Naive thymus-derived CD4-positive, alpha-beta T cell (primary cell): Measurements from ENCODE around the gene KCNH8. TPM values are rescaled to one million over a fixed set of nuclear protein-coding genes. Genes with fewer than 3 reads are reported as not detected.

Experiments used
- ATAC-seq: fragments of 150-1000 bp; cut with Tn5 transposase; 2 replicates; pipeline ENCODE4 v1.10.0; 2021; ENCODE audit warnings: mild to moderate bottlenecking, moderate library complexity
- CTCF ChIA-PET: fragments of 350-600 bp; sonication (Branson Sonifier 250); formaldehyde crosslinking; loops from one replicate; lab custom pipeline; 2021; ENCODE audit warnings: antibody characterized with exemption; lab: Charles Lee
- POLR2A ChIA-PET: fragments of 350-600 bp; sonication (Branson Sonifier 250); formaldehyde crosslinking; loops from one replicate; lab custom pipeline; 2021; ENCODE audit warnings: antibody characterized with exemption, inconsistent platforms; lab: Charles Lee
- DNase-seq, 9 donors: peaks; one replicate each; pipeline versions ENCODE4 v3.0.0 to v3.0.0-alpha.2; 2020 to 2022; ENCODE audit warnings: mixed read lengths in 1 of 9
- H3K27ac ChIP-seq: one replicate; pipeline ENCODE4 v1.7.0; 2013; ENCODE audit warnings: mild to moderate bottlenecking, low read depth, low read length, moderate library complexity
- H3K27me3 ChIP-seq, 2 donors: one replicate each; pipeline ENCODE4 v1.7.0; 2013; ENCODE audit warnings: low read length in 2 of 2, mild to moderate bottlenecking in 2 of 2, moderate library complexity in 2 of 2; ENCODE audit not compliant: control insufficient read depth in 2 of 2, insufficient read depth in 2 of 2
- H3K36me3 ChIP-seq, 3 experiments: 1 replicate in 2 of 3; 2 replicates in 1 of 3; pipeline ENCODE4 v1.7.0; 2013; ENCODE audit warnings: low read length in 3 of 3, mild to moderate bottlenecking in 3 of 3, moderate library complexity in 1 of 3; ENCODE audit not compliant: insufficient read depth in 3 of 3, control insufficient read depth in 2 of 3
- H3K4me1 ChIP-seq, 2 donors: one replicate each; pipeline ENCODE4 v1.7.0; 2013; ENCODE audit warnings: low read length in 2 of 2, mild to moderate bottlenecking in 2 of 2, moderate library complexity in 1 of 2; ENCODE audit not compliant: control insufficient read depth in 2 of 2, insufficient read depth in 2 of 2
- H3K4me3 ChIP-seq: 2 replicates; pipeline ENCODE4 v1.7.0; 2013; ENCODE audit warnings: mild to moderate bottlenecking, low read length
- H3K9me3 ChIP-seq, 3 experiments: 1 replicate in 2 of 3; 2 replicates in 1 of 3; pipeline ENCODE4 v1.7.0; 2013; ENCODE audit warnings: low read length in 3 of 3; ENCODE audit not compliant: control insufficient read depth in 2 of 3
- H3K27ac Mint-ChIP-seq, 9 donors: one replicate each; pipeline ENCODE4 v1.8.0; 2020 to 2022; ENCODE audit warnings: mixed read lengths in 9 of 9, mild to moderate bottlenecking in 8 of 9, moderate library complexity in 5 of 9, inconsistent platforms in 2 of 9
- H3K27me3 Mint-ChIP-seq, 5 donors: one replicate each; pipeline ENCODE4 v1.8.0; 2021 to 2022; ENCODE audit warnings: mixed read lengths in 5 of 5, mild to moderate bottlenecking in 1 of 5
- H3K36me3 Mint-ChIP-seq, 5 donors: one replicate each; pipeline ENCODE4 v1.8.0; 2020 to 2022; ENCODE audit warnings: mixed read lengths in 5 of 5, mild to moderate bottlenecking in 3 of 5, inconsistent platforms in 1 of 5
- H3K4me1 Mint-ChIP-seq, 7 donors: one replicate each; pipeline ENCODE4 v1.8.0; 2020 to 2022; ENCODE audit warnings: mixed read lengths in 7 of 7, mild to moderate bottlenecking in 3 of 7, inconsistent platforms in 1 of 7
- H3K4me3 Mint-ChIP-seq, 10 donors: one replicate each; pipeline ENCODE4 v1.8.0; 2020 to 2022; ENCODE audit warnings: mild to moderate bottlenecking in 10 of 10, mixed read lengths in 10 of 10, moderate library complexity in 6 of 10, inconsistent platforms in 2 of 10
- H3K9me3 Mint-ChIP-seq, 11 donors: one replicate each; pipeline ENCODE4 v1.8.0; 2020 to 2022; ENCODE audit warnings: mixed read lengths in 11 of 11, mild to moderate bottlenecking in 4 of 11, inconsistent platforms in 1 of 11, moderate library complexity in 1 of 11
- intact Hi-C, 2 donors: fragments of 100-400 bp; cut with micrococcal nuclease; formaldehyde crosslinking; loops; one replicate each; pipeline ENCODE4 v1.15.1; 2023
- polyA plus RNA-seq, 2 donors: library from polyadenylated mRNA; unstranded; fragments of 300-500 nt; fragmentation: Illumina TruSeq; gene quantifications; one replicate each; pipeline ENCODE4 v1.2.3, GENCODE V29; 2021
- total RNA-seq, 6 experiments: library from RNA in 5 of 6; stranded (reverse) in 5 of 6; gene quantifications; 1 replicate in 5 of 6; 2 replicates in 1 of 6; pipeline ENCODE4 v1.2.3 and lab custom pipeline; 2021 to 2026

KCNH8 gene
- total and polyA plus RNA-seq, 7 experiments from 2014 or later = 0.16 to 0.29 (median 0.22) TPM; not detected in 4

GRCh38 chr3:19457449-19457848, 309.1 kb downstream of the KCNH8 start:
- ATAC-seq = no peak
- no peaks in the 10 kb centered on the region for H3K27me3 ChIP-seq
- no peaks in the 10 kb centered on the region for H3K36me3 ChIP-seq
- no peaks in the 10 kb centered on the region for H3K4me1 ChIP-seq
- Mint-ChIP-seq H3K27ac (no peak overlapping the region), H3K27me3 (peaks cover 0 to 5% (median 0%) of the 10 kb centered on the region in 5 donors), H3K4me3 (no peak overlapping the region), H3K36me3 (no peaks in the 10 kb centered on the region), H3K9me3 (peaks cover 0 to 9% (median 0%) of the 10 kb centered on the region in 11 donors), H3K4me1 (no peaks in the 10 kb centered on the region)
- no peaks in the 10 kb centered on the region for H3K9me3 ChIP-seq
- intact Hi-C loops = no loop called here
- H3K4me3 ChIP-seq = no peak overlapping the region
- no peak overlapping the region for H3K27ac ChIP-seq
- ChIA-PET POLR2A (no interaction called here), CTCF (no interaction called here)
- DNase-seq = no peak

DNA sequence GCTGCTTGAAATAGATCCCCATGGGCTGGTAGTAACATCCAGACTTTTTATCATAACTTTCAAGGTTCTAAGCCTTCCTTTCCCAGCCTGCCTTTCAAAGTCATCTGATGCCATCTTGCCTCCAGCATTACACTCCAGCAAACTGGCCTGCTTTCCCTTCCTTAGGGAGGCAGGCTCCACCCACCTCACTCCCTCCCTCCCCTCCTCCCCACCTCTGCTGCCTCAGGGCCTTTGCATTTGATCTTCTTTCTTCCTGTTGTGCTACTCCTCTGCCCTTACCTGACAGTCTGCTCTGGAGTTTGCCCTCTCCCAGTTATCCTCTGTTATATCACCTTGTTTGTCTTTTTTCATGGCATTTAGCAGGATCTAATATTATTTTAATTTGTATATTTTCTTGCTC, 319.5 kb downstream of the KCNH8 start:
- H3K4me1 Mint-ChIP-seq = no peaks in the 10 kb centered on the region
- Histone ChIP-seq H3K27me3 (no peaks in the 10 kb centered on the region), H3K27ac (no peak overlapping the region), H3K4me3 (no peak overlapping the region), H3K9me3 (no peaks in the 10 kb centered on the region), H3K4me1 (no peaks in the 10 kb centered on the region), H3K36me3 (no peaks in the 10 kb centered on the region)
- H3K36me3 Mint-ChIP-seq = no peaks in the 10 kb centered on the region
- ChIA-PET CTCF (no interaction called here), POLR2A (no interaction called here)
- H3K9me3 Mint-ChIP-seq = peaks cover 0 to 9% (median 3%) of the 10 kb centered on the region in 11 donors
- ATAC-seq = no peak
- H3K4me3 Mint-ChIP-seq = no peak overlapping the region
- H3K27me3 Mint-ChIP-seq = peaks cover 0 to 5% (median 0%) of the 10 kb centered on the region in 5 donors
- intact Hi-C loops = no loop called here
- DNase-seq = no peak
- H3K27ac Mint-ChIP-seq = no peak overlapping the region

DNA sequence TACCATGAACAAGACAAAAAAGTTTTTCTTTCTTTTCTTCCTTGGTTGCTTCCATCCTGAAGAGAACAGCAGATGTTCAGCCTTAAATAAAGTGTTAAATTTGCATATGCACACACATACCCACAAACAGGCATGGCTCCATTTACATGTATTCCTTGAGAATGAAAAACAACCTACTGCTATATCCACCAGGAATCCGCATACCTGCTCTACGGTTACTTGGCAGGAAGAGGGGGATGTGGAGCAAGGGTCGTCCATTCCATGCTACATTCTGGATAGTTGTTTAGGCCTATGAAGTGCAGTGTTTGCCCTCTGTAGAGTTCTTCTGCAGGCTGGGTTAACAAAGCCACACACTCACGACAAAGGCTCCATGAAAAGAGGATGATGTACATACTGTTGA, 322.8 kb downstream of the KCNH8 start:
- CTCF ChIA-PET = no interaction called here
- ATAC-seq (no peak), DNase-seq (no peak)
- Mint-ChIP-seq H3K4me3 (no peak overlapping the region), H3K4me1 (no peaks in the 10 kb centered on the region), H3K27me3 (peaks cover 0 to 5% (median 0%) of the 10 kb centered on the region in 5 donors), H3K9me3 (peaks cover 0 to 8% (median 3%) of the 10 kb centered on the region in 11 donors), H3K27ac (no peak overlapping the region), H3K36me3 (no peaks in the 10 kb centered on the region)
- H3K4me3 ChIP-seq = no peak overlapping the region
- H3K27me3 ChIP-seq = no peaks in the 10 kb centered on the region
- H3K4me1 ChIP-seq = no peaks in the 10 kb centered on the region
- POLR2A ChIA-PET = no interaction called here
- intact Hi-C loops = no loop called here
- H3K27ac ChIP-seq = no peak overlapping the region
- no peaks in the 10 kb centered on the region for H3K36me3 ChIP-seq
- H3K9me3 ChIP-seq = no peaks in the 10 kb centered on the region

DNA sequence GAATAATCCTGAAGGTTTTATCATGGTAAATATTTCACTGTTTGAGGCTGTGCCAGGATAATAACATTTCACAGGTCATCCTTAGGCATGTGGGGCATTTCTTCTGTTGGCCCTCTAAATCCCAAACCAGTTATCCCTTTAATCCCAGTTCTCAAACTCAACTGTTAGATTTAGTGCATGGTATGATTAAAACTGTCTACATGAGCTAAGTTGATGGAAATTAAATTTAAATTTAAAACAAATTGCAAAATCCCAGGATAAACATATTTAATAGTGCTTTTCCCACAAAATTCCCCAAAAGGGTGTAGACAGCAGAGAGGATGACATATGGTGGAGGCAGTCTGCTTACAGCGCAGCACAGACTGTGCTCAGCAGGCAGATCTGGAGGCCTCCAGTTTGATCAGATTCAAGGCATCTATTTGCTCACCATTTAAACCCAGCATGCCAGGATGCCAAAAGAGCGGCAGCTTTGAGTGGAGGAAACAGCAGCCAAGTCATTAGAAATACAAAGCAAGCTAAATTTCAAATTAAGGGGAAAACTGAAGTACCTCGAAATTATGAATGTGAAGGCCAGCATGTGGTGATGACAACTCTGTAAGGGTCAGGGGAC, 325.8 kb downstream of the KCNH8 start:
- CTCF ChIA-PET = no interaction called here
- POLR2A ChIA-PET = no interaction called here
- no peaks in the 10 kb centered on the region for H3K36me3 Mint-ChIP-seq

GRCh38 chr3:19476281-19476680, 328.0 kb downstream of the KCNH8 start:
- Mint-ChIP-seq H3K27ac (no peak overlapping the region), H3K36me3 (no peaks in the 10 kb centered on the region), H3K27me3 (no peaks in the 10 kb centered on the region), H3K4me3 (no peak overlapping the region), H3K9me3 (peaks cover 0 to 8% (median 2%) of the 10 kb centered on the region in 11 donors), H3K4me1 (no peaks in the 10 kb centered on the region)
- intact Hi-C loops = no loop called here
- Histone ChIP-seq H3K27me3 (no peaks in the 10 kb centered on the region), H3K4me1 (no peaks in the 10 kb centered on the region), H3K36me3 (no peaks in the 10 kb centered on the region), H3K9me3 (no peaks in the 10 kb centered on the region), H3K27ac (no peak overlapping the region), H3K4me3 (no peak overlapping the region)
- ChIA-PET CTCF (no interaction called here), POLR2A (no interaction called here)
- DNase-seq (no peak), ATAC-seq (no peak)

More for the DNA sequence above, 325.8 kb downstream of the KCNH8 start:
- Mint-ChIP-seq H3K9me3 (peaks cover 0 to 8% (median 3%) of the 10 kb centered on the region in 11 donors), H3K4me3 (no peak overlapping the region), H3K27ac (no peak overlapping the region), H3K4me1 (no peaks in the 10 kb centered on the region), H3K27me3 (no peaks in the 10 kb centered on the region)
- H3K4me1 ChIP-seq = no peaks in the 10 kb centered on the region
- DNase-seq = no peak
- no peaks in the 10 kb centered on the region for H3K27me3 ChIP-seq
- no peak overlapping the region for H3K27ac ChIP-seq
- intact Hi-C loops = no loop called here
- no peaks in the 10 kb centered on the region for H3K36me3 ChIP-seq
- ATAC-seq = no peak
- no peak overlapping the region for H3K4me3 ChIP-seq
- no peaks in the 10 kb centered on the region for H3K9me3 ChIP-seq

GRCh38 chr3:19485267-19485666, 337.0 kb downstream of the KCNH8 start:
- ATAC-seq = no peak
- Histone ChIP-seq H3K4me3 (no peak overlapping the region), H3K27me3 (no peaks in the 10 kb centered on the region), H3K4me1 (no peaks in the 10 kb centered on the region), H3K27ac (no peak overlapping the region), H3K36me3 (no peaks in the 10 kb centered on the region), H3K9me3 (no peaks in the 10 kb centered on the region)
- Mint-ChIP-seq H3K27me3 (no peaks in the 10 kb centered on the region), H3K4me3 (no peak overlapping the region), H3K9me3 (peaks cover 0 to 3% (median 0%) of the 10 kb centered on the region in 11 donors), H3K27ac (no peak overlapping the region), H3K4me1 (no peaks in the 10 kb centered on the region), H3K36me3 (no peaks in the 10 kb centered on the region)
- intact Hi-C loops = no loop called here
- DNase-seq = no peak
- ChIA-PET CTCF (no interaction called here), POLR2A (no interaction called here)

DNA sequence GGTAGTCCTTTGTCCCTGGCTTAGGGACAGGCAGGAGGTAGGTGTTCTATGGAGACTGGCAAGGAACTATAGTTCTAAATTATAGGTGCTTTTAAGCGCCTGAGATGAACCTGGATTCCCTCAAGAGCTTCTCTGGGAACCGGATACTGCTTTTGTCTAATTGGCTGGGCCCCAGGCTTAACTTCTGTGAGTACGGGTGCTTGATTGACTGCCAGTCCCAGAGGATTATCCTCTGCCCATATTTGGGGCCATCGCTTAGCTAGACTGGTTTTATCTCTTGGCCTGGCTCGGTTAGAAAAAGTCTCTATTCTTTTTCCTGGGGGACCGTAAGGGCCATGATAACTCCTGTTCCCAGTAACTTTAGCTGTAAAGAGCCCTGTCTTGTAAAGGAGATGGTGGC, 339.1 kb downstream of the KCNH8 start:
- DNase-seq (no peak), ATAC-seq (no peak)
- CTCF ChIA-PET = no interaction called here
- Histone ChIP-seq H3K27ac (no peak overlapping the region), H3K27me3 (no peaks in the 10 kb centered on the region), H3K4me1 (no peaks in the 10 kb centered on the region), H3K4me3 (no peak overlapping the region), H3K9me3 (no peaks in the 10 kb centered on the region), H3K36me3 (no peaks in the 10 kb centered on the region)
- Mint-ChIP-seq H3K27me3 (no peaks in the 10 kb centered on the region), H3K36me3 (no peaks in the 10 kb centered on the region), H3K4me1 (no peaks in the 10 kb centered on the region), H3K27ac (no peak overlapping the region), H3K4me3 (no peak overlapping the region), H3K9me3 (peaks cover 0 to 3% (median 0%) of the 10 kb centered on the region in 11 donors)
- POLR2A ChIA-PET = no interaction called here
- intact Hi-C loops = no loop called here
